HUES48 (cell line): ENCODE results near the gene PCMTD2.
"Not testable (repeated sequence)": the region's sequence is repeated elsewhere in the genome, so short reads cannot be mapped to it uniquely, and the experiment has no call there.

Experiments
- H3K27ac ChIP-seq: one replicate; pipeline ENCODE4 v1.7.0; 2013; ENCODE audit warnings: low read depth, low read length, inconsistent platforms
- H3K27me3 ChIP-seq: 2 replicates; pipeline ENCODE4 v1.6.1; 2013; ENCODE audit warnings: mild to moderate bottlenecking, low read length; ENCODE audit not compliant: control insufficient read depth, insufficient read depth
- H3K36me3 ChIP-seq: 2 replicates; pipeline ENCODE4 v1.6.1; 2013; ENCODE audit warnings: low read length; ENCODE audit not compliant: control insufficient read depth, insufficient read depth
- H3K4me1 ChIP-seq: 2 replicates; pipeline ENCODE4 v1.6.1; 2013; ENCODE audit warnings: mild to moderate bottlenecking, low read length; ENCODE audit not compliant: control insufficient read depth, insufficient read depth
- H3K4me3 ChIP-seq: 2 replicates; pipeline ENCODE4 v1.5.1; 2013; ENCODE audit warnings: mild to moderate bottlenecking, low read depth, low read length
- H3K9ac ChIP-seq: 2 replicates; pipeline ENCODE4 v1.6.1; 2013; ENCODE audit warnings: mild to moderate bottlenecking, low read depth, low read length, moderate library complexity
- H3K9me3 ChIP-seq: 2 replicates; pipeline ENCODE4 v1.6.1; 2013; ENCODE audit warnings: low read length; ENCODE audit not compliant: control insufficient read depth, insufficient read depth

PCMTD2 gene

GRCh38 chr20:64317331-64317730 is 61.8 kb downstream of the PCMTD2 start:
- not testable (repeated sequence) for H3K36me3 ChIP-seq, H3K4me1 ChIP-seq, H3K9ac ChIP-seq, H3K9me3 ChIP-seq, H3K4me3 ChIP-seq, H3K27ac ChIP-seq
- H3K27me3 ChIP-seq: peaks cover 19% of the 10 kb centered on the region

- H3K4me1 ChIP-seq, H3K9ac ChIP-seq, H3K4me3 ChIP-seq, H3K9me3 ChIP-seq, H3K36me3 ChIP-seq, H3K27ac ChIP-seq: not testable (repeated sequence)
- H3K27me3 ChIP-seq: peaks cover 19% of the 10 kb centered on the region
Measured at GRCh38 chr20:64318056-64318455, 62.5 kb downstream of the PCMTD2 start.

- H3K27ac ChIP-seq, H3K9ac ChIP-seq, H3K4me3 ChIP-seq, H3K4me1 ChIP-seq, H3K36me3 ChIP-seq, H3K9me3 ChIP-seq: not testable (repeated sequence)
- peaks cover 14% of the 10 kb centered on the region for H3K27me3 ChIP-seq
Measured at GRCh38 chr20:64322031-64322789, 66.7 kb downstream of the PCMTD2 start.
